Erythroblast (primary cell): ENCODE data around the gene ZNF548.

Experiments used
- GATA1 ChIP-seq: IDR thresholded peaks from 2 replicates; pipeline ENCODE4 v1.6.1; 2011; ENCODE audit warnings: low read depth, mild to moderate bottlenecking, control low read depth, low read length, moderate library complexity
- POLR2A ChIP-seq: IDR thresholded peaks from 2 replicates; pipeline ENCODE4 v1.6.1; 2011; ENCODE audit warnings: mild to moderate bottlenecking, low read length

- TF ChIP-seq POLR2A (no peak), GATA1 (no peak)
These were observed 53.6 kb downstream of the ZNF548 start for GRCh38 chr19:57443121-57443696.
